HepG2 (cell line): ENCODE data around the gene IL22RA1. TPM values are rescaled to one million over a fixed set of nuclear protein-coding genes. Genes with fewer than 3 reads are reported as not detected.

Experiments
- CBFB ChIP-seq: sonication (generic); formaldehyde crosslinking; IDR thresholded peaks from 2 replicates; pipeline ENCODE4 v1.4.0; 2020; ENCODE audit warnings: missing genetic modification reagents
- CBX2 ChIP-seq, 2 experiments: fragments of 200-600 bp in 1 of 2; sonication (generic); formaldehyde crosslinking in 1 of 2; IDR thresholded peaks; 2 replicates each; pipeline versions ENCODE4 v1.7.0 to v1.8.1; 2018 to 2022; ENCODE audit warnings: low read depth in 2 of 2, low read length in 1 of 2, mild to moderate bottlenecking in 1 of 2, missing genetic modification reagents in 1 of 2
- ELF3 ChIP-seq: IDR thresholded peaks from 2 replicates; pipeline ENCODE4 v1.6.1; 2016; ENCODE audit warnings: missing genetic modification reagents, missing compliant biosample characterization
- FOSL2 ChIP-seq: sonication (generic); formaldehyde crosslinking; IDR thresholded peaks from 2 replicates; pipeline ENCODE4 v1.4.0; 2020; ENCODE audit warnings: missing genetic modification reagents
- HNRNPK ChIP-seq: fragments of 200-400 bp; formaldehyde crosslinking; IDR thresholded peaks from 2 replicates; pipeline ENCODE4 v1.6.1; 2018; ENCODE audit warnings: low read length, low read depth, moderate library complexity, mild to moderate bottlenecking; ENCODE audit not compliant: poor library complexity, severe bottlenecking
- HOXA9 ChIP-seq: sonication (generic); formaldehyde crosslinking; IDR thresholded peaks from 2 replicates; pipeline ENCODE4 v1.8.1; 2022; ENCODE audit warnings: missing genetic modification reagents, mild to moderate bottlenecking, moderate library complexity, borderline replicate concordance
- MAFK ChIP-seq, 2 experiments: IDR thresholded peaks in 1 of 2; conservative IDR thresholded peaks in 1 of 2; 2 replicates each; pipeline ENCODE4 v1.6.1; 2011; ENCODE audit warnings: improper control_type of control experiment in 2 of 2, low read length in 2 of 2
- MED13 ChIP-seq: sonication (generic); formaldehyde crosslinking; IDR thresholded peaks from 2 replicates; pipeline ENCODE4 v1.5.0; 2020; ENCODE audit warnings: missing genetic modification reagents
- MIXL1 ChIP-seq: IDR thresholded peaks from 2 replicates; pipeline ENCODE4 v1.6.1; 2016
- SP140L ChIP-seq: sonication (generic); formaldehyde crosslinking; IDR thresholded peaks from 2 replicates; pipeline ENCODE4 v1.4.0; 2020; ENCODE audit warnings: missing genetic modification reagents, borderline replicate concordance
- ZBTB3 ChIP-seq: sonication (generic); formaldehyde crosslinking; IDR thresholded peaks from 2 replicates; pipeline ENCODE4 v1.4.0; 2020; ENCODE audit warnings: low read depth, mild to moderate bottlenecking, moderate library complexity, missing genetic modification reagents, borderline replicate concordance
- ZBTB38 ChIP-seq: sonication (generic); formaldehyde crosslinking; IDR thresholded peaks from 2 replicates; pipeline ENCODE4 v1.5.1; 2020; ENCODE audit warnings: mild to moderate bottlenecking, missing genetic modification reagents
- ZBTB7A ChIP-seq: sonication (generic); formaldehyde crosslinking; IDR thresholded peaks from 2 replicates; pipeline ENCODE4 v1.8.0; 2022; ENCODE audit warnings: mild to moderate bottlenecking, missing genetic modification reagents
- ZFP62 ChIP-seq: sonication (generic); formaldehyde crosslinking; IDR thresholded peaks from 2 replicates; pipeline ENCODE4 v1.4.0; 2020; ENCODE audit warnings: missing genetic modification reagents
- ZFX ChIP-seq: sonication (generic); formaldehyde crosslinking; IDR thresholded peaks from 2 replicates; pipeline ENCODE4 v1.4.0; 2020; ENCODE audit warnings: mild to moderate bottlenecking, low read depth, missing genetic modification reagents, moderate library complexity
- ZMYM3 ChIP-seq: sonication (generic); formaldehyde crosslinking; IDR thresholded peaks from 2 replicates; pipeline ENCODE4 v1.5.1; 2020; ENCODE audit warnings: mild to moderate bottlenecking, missing genetic modification reagents
- ZNF350 ChIP-seq: sonication (generic); formaldehyde crosslinking; IDR thresholded peaks from 2 replicates; pipeline ENCODE4 v1.4.0; 2020; ENCODE audit warnings: mild to moderate bottlenecking, low read depth, missing genetic modification reagents, borderline replicate concordance
- ZNF547 ChIP-seq: sonication (generic); formaldehyde crosslinking; IDR thresholded peaks from 2 replicates; pipeline ENCODE4 v1.5.1; 2020; ENCODE audit warnings: mild to moderate bottlenecking, missing genetic modification reagents
- ZNF615 ChIP-seq: sonication (generic); formaldehyde crosslinking; IDR thresholded peaks from 2 replicates; pipeline ENCODE4 v1.5.0; 2020; ENCODE audit warnings: mild to moderate bottlenecking, missing genetic modification reagents, borderline replicate concordance
- polyA plus RNA-seq, 8 experiments: library from polyadenylated mRNA; depleted of rRNA in 3 of 8; stranded (reverse) in 7 of 8; unstranded in 1 of 8; fragments of >200 nt; fragmentation: Illumina TruSeq in 4 of 8; extraction: Trizol in 4 of 8; gene quantifications; 2 replicates each; pipeline versions ENCODE4 v1.2.1 to v1.2.3, GENCODE V29; 2011 to 2016; ENCODE audit warnings: low read depth in 4 of 8, missing spikeins in 1 of 8, mixed read lengths in 1 of 8; ENCODE audit not compliant: insufficient read depth in 1 of 8
- total RNA-seq, 5 experiments: library from RNA; depleted of rRNA; stranded (reverse); fragments of >200 nt; fragmentation: Illumina TruSeq; extraction: Trizol; gene quantifications; 2 replicates each; pipeline ENCODE4 v1.2.3, GENCODE V29; 2016; ENCODE audit warnings: low read depth in 1 of 5
- TF ChIP-seq, protein P1 (sequence below), 2 experiments: sonication (generic) in 1 of 2; formaldehyde crosslinking in 1 of 2; IDR thresholded peaks; 2 replicates each; pipeline versions ENCODE4 v1.4.0 to v1.6.1; 2018 to 2020; ENCODE audit warnings: missing genetic modification reagents in 2 of 2, borderline replicate concordance in 1 of 2, low read depth in 1 of 2, mild to moderate bottlenecking in 1 of 2, missing biosample characterization in 1 of 2
- TF ChIP-seq, protein P2 (sequence below): sonication (generic); formaldehyde crosslinking; IDR thresholded peaks from 2 replicates; pipeline ENCODE4 v1.4.0; 2020; ENCODE audit warnings: missing genetic modification reagents

Gene IL22RA1
- total and polyA plus RNA-seq, 2 of the 13 experiments (the other 11 are each of a cell fraction or from before 2014, with no cell fraction given): 4.4 to 10.2 TPM

DNA sequence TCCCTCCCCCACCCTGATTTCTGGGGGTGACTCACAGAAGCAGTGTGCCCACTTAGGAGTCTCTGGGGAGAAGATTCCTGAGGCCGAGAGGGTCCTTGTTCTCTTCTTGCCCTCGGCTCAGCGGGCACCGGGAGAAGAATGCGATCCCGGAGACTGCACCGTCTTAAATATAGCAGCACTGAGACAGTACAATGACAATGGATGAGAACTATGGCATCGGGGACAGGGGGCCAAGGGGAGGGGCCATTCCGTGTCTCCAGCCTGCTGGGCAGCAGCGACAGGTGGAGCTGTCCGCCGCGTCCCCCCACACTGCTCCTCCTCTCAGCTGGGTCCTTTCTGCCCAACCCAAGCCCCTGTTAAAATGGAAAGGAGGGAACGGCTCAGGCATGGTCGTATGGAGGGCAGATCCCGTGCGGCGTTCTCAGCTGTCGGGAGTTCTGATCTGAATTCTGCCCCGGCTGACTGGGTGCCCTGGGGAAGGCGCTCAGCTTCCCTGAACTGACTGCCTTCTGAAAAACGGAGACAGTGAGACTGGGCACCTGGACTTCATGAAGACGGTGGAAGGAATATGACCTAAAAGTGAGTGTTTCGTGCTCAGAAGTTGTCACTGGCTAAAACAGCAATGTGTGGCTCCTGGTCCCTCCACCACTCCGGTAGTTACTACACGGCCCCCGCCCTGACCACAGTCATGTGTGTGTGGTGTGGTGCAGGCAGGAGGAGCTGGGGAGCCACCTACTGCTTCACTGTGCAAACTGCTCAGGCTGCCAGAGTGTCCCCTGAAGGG lies 30.8 kb downstream of the IL22RA1 start, which contains the start of gene MYOM3 (continued):
- TF ChIP-seq ZBTB7A: no peak
- TF ChIP-seq ZMYM3 (CRISPR knock-in tag): peak; percentile 61; the same call in 1 of the 2 replicates
- no peak for TF ChIP-seq HNRNPK
- TF ChIP-seq, protein P1, sequence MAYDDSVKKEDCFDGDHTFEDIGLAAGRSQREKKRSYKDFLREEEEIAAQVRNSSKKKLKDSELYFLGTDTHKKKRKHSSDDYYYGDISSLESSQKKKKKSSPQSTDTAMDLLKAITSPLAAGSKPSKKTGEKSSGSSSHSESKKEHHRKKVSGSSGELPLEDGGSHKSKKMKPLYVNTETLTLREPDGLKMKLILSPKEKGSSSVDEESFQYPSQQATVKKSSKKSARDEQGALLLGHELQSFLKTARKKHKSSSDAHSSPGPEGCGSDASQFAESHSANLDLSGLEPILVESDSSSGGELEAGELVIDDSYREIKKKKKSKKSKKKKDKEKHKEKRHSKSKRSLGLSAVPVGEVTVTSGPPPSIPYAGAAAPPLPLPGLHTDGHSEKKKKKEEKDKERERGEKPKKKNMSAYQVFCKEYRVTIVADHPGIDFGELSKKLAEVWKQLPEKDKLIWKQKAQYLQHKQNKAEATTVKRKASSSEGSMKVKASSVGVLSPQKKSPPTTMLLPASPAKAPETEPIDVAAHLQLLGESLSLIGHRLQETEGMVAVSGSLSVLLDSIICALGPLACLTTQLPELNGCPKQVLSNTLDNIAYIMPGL (CRISPR knock-in tag; IDR thresholded peaks at IDR 0.05; ENCODE audit: borderline replicate concordance in 1 of 2, low read depth in 1 of 2): peak; percentile 52 to 84; a peak in 3 of 4 replicates
- TF ChIP-seq FOSL2 (CRISPR knock-in tag): 0 out of 2 replicates have a peak, but pooled peaks have one; percentile 12
- TF ChIP-seq HOXA9 (CRISPR knock-in tag): no peak
- TF ChIP-seq ELF3: peak; percentile 28; the same call in 1 of the 2 replicates
- no peak for TF ChIP-seq CBX2 (IDR thresholded peaks at IDR 0.05; ENCODE audit: low read depth, low read length)
- no peak for TF ChIP-seq CBX2 (CRISPR knock-in tag; IDR thresholded peaks at IDR 0.05; ENCODE audit: low read depth)
- TF ChIP-seq MED13 (CRISPR knock-in tag): no peak
- TF ChIP-seq ZNF615 (CRISPR knock-in tag): no peak
- 0 out of 2 replicates have a peak, but pooled peaks have one; percentile 35 for TF ChIP-seq MIXL1
- peak; percentile 44; the same call in 1 of the 2 replicates for TF ChIP-seq ZBTB38 (CRISPR knock-in tag)
- TF ChIP-seq SP140L: no peak
- peak; percentile 47; the same call in 1 of the 2 replicates for TF ChIP-seq ZNF350 (CRISPR knock-in tag)
- TF ChIP-seq, protein P2, sequence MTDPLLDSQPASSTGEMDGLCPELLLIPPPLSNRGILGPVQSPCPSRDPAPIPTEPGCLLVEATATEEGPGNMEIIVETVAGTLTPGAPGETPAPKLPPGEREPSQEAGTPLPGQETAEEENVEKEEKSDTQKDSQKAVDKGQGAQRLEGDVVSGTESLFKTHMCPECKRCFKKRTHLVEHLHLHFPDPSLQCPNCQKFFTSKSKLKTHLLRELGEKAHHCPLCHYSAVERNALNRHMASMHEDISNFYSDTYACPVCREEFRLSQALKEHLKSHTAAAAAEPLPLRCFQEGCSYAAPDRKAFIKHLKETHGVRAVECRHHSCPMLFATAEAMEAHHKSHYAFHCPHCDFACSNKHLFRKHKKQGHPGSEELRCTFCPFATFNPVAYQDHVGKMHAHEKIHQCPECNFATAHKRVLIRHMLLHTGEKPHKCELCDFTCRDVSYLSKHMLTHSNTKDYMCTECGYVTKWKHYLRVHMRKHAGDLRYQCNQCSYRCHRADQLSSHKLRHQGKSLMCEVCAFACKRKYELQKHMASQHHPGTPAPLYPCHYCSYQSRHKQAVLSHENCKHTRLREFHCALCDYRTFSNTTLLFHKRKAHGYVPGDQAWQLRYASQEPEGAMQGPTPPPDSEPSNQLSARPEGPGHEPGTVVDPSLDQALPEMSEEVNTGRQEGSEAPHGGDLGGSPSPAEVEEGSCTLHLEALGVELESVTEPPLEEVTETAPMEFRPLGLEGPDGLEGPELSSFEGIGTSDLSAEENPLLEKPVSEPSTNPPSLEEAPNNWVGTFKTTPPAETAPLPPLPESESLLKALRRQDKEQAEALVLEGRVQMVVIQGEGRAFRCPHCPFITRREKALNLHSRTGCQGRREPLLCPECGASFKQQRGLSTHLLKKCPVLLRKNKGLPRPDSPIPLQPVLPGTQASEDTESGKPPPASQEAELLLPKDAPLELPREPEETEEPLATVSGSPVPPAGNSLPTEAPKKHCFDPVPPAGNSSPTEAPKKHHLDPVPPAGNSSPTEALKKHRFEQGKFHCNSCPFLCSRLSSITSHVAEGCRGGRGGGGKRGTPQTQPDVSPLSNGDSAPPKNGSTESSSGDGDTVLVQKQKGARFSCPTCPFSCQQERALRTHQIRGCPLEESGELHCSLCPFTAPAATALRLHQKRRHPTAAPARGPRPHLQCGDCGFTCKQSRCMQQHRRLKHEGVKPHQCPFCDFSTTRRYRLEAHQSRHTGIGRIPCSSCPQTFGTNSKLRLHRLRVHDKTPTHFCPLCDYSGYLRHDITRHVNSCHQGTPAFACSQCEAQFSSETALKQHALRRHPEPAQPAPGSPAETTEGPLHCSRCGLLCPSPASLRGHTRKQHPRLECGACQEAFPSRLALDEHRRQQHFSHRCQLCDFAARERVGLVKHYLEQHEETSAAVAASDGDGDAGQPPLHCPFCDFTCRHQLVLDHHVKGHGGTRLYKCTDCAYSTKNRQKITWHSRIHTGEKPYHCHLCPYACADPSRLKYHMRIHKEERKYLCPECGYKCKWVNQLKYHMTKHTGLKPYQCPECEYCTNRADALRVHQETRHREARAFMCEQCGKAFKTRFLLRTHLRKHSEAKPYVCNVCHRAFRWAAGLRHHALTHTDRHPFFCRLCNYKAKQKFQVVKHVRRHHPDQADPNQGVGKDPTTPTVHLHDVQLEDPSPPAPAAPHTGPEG (CRISPR knock-in tag): no peak
- no peak for TF ChIP-seq ZFP62 (CRISPR knock-in tag)
- no peak for TF ChIP-seq ZBTB3 (CRISPR knock-in tag)
- 0 out of 2 replicates have a peak, but pooled peaks have one; percentile 15 for TF ChIP-seq ZNF547 (CRISPR knock-in tag)
- TF ChIP-seq ZFX (CRISPR knock-in tag): peak; percentile 43; the same call in 1 of the 2 replicates
- 0 out of 2 replicates have a peak, but pooled peaks have one; percentile 42 for TF ChIP-seq CBFB (CRISPR knock-in tag)
- TF ChIP-seq MAFK (conservative IDR thresholded peaks at IDR 0.05 in 1 of 2, IDR thresholded peaks at IDR 0.05 in 1 of 2; ENCODE audit: low read length in 2 of 2): no peak
